CD4-positive, CD25-positive, alpha-beta regulatory T cell (primary cell): Measurements from ENCODE around the gene KCNJ15. TPM values are rescaled to one million over a fixed set of nuclear protein-coding genes. Genes with fewer than 3 reads are reported as not detected.

ENCODE experiments used
- ATAC-seq, 2 donors: fragments of 150-1000 bp; cut with Tn5 transposase; one replicate each; pipeline ENCODE4 v1.10.0; 2021; ENCODE audit warnings: low read depth in 2 of 2, moderate number of reproducible peaks in 2 of 2, moderate library complexity in 1 of 2
- DNase-seq, 3 donors: peaks; one replicate each; pipeline versions ENCODE4 v3.0.0 to v3.0.0-alpha.2; 2012 to 2022; ENCODE audit warnings: mixed read lengths in 1 of 3
- H3K27ac ChIP-seq: one replicate; pipeline ENCODE4 v1.7.0; 2013; ENCODE audit warnings: mild to moderate bottlenecking, low read length; ENCODE audit not compliant: insufficient read depth, poor library complexity, severe bottlenecking
- H3K27me3 ChIP-seq: one replicate; pipeline ENCODE4 v1.7.0; 2013; ENCODE audit warnings: low read length; ENCODE audit not compliant: control insufficient read depth, insufficient read depth
- H3K36me3 ChIP-seq: one replicate; pipeline ENCODE4 v1.7.0; 2013; ENCODE audit warnings: mild to moderate bottlenecking, low read length, moderate library complexity; ENCODE audit not compliant: control insufficient read depth, insufficient read depth
- H3K4me1 ChIP-seq: 2 replicates; pipeline ENCODE4 v1.7.0; 2013; ENCODE audit warnings: mild to moderate bottlenecking, low read length; ENCODE audit not compliant: insufficient read depth, control insufficient read depth, poor library complexity, severe bottlenecking
- H3K4me3 ChIP-seq: one replicate; pipeline ENCODE4 v1.7.0; 2013; ENCODE audit warnings: low read depth, mild to moderate bottlenecking, low read length, moderate library complexity
- H3K9me3 ChIP-seq, 2 experiments: 1 replicate in 1 of 2; 2 replicates in 1 of 2; pipeline ENCODE4 v1.7.0; 2013; ENCODE audit warnings: low read length in 2 of 2, mild to moderate bottlenecking in 1 of 2, moderate library complexity in 1 of 2; ENCODE audit not compliant: control insufficient read depth in 2 of 2
- H3K27ac Mint-ChIP-seq, 3 donors: one replicate each; pipeline ENCODE4 v1.8.0; 2020 to 2022; ENCODE audit warnings: mild to moderate bottlenecking in 3 of 3, mixed read lengths in 3 of 3, moderate library complexity in 2 of 3
- H3K27me3 Mint-ChIP-seq: one replicate; pipeline ENCODE4 v1.8.0; 2022; ENCODE audit warnings: mild to moderate bottlenecking, mixed read lengths
- H3K36me3 Mint-ChIP-seq: one replicate; pipeline ENCODE4 v1.8.0; 2020; ENCODE audit warnings: mixed read lengths
- H3K4me1 Mint-ChIP-seq, 4 donors: one replicate each; pipeline ENCODE4 v1.8.0; 2020 to 2022; ENCODE audit warnings: mixed read lengths in 4 of 4, mild to moderate bottlenecking in 1 of 4
- H3K4me3 Mint-ChIP-seq, 4 donors: one replicate each; pipeline ENCODE4 v1.8.0; 2020 to 2022; ENCODE audit warnings: mild to moderate bottlenecking in 4 of 4, mixed read lengths in 4 of 4, moderate library complexity in 3 of 4
- H3K9me3 Mint-ChIP-seq, 7 donors: one replicate each; pipeline ENCODE4 v1.8.0; 2020 to 2022; ENCODE audit warnings: mixed read lengths in 7 of 7, mild to moderate bottlenecking in 3 of 7, moderate library complexity in 2 of 7
- polyA plus RNA-seq, 4 donors: library from polyadenylated mRNA; unstranded; fragments of 300-500 nt; fragmentation: Illumina TruSeq; gene quantifications; one replicate each; pipeline ENCODE4 v1.2.3, GENCODE V29; 2021
- total RNA-seq: library from RNA; stranded (reverse); gene quantifications from one replicate; pipeline ENCODE4 v1.2.3, GENCODE V29; 2022

KCNJ15 gene
- total RNA-seq (0.10 TPM), polyA plus RNA-seq (not detected)

GRCh38 chr21:38256599-38257302 lies at the start of gene KCNJ15:
KCNJ15 (plus strand) TSS chr21:38256991; CDS start chr21:38299262, 42,271 bp downstream.
- H3K4me1 ChIP-seq: no peaks in the 10 kb centered on the region
- H3K4me3 ChIP-seq: no peak within 1 kb of the TSS
- H3K27me3 ChIP-seq: no peaks in the 10 kb centered on the region
- H3K27me3 Mint-ChIP-seq: no peaks in the 10 kb centered on the region
- ATAC-seq (no peak), DNase-seq (no peak)
- no peaks in the 10 kb centered on the region for H3K4me1 Mint-ChIP-seq
- no peak within 1 kb of the TSS for H3K27ac Mint-ChIP-seq
- H3K4me3 Mint-ChIP-seq: no peak within 1 kb of the TSS
- peaks cover 0 to 3% (median 0%) of the 10 kb centered on the region in 7 donors for H3K9me3 Mint-ChIP-seq
- H3K27ac ChIP-seq: no peak within 1 kb of the TSS
- H3K36me3 ChIP-seq: no peaks in the 10 kb centered on the region
- no peaks in the 10 kb centered on the region for H3K9me3 ChIP-seq
- H3K36me3 Mint-ChIP-seq: no peaks in the 10 kb centered on the region

- Mint-ChIP-seq H3K4me1 (no peaks in the 10 kb centered on the region), H3K36me3 (no peaks in the 10 kb centered on the region), H3K27me3 (no peaks in the 10 kb centered on the region), H3K4me3 (no peak overlapping the region), H3K27ac (peak overlapping the region in 1 of 3 donors; percentile 31), H3K9me3 (peaks cover 0 to 6% (median 0%) of the 10 kb centered on the region in 7 donors)
- no peaks in the 10 kb centered on the region for H3K27me3 ChIP-seq
- H3K9me3 ChIP-seq: no peaks in the 10 kb centered on the region
- no peak for DNase-seq
- no peak overlapping the region for H3K27ac ChIP-seq
- no peaks in the 10 kb centered on the region for H3K4me1 ChIP-seq
- no peak for ATAC-seq
- H3K36me3 ChIP-seq: no peaks in the 10 kb centered on the region
- H3K4me3 ChIP-seq: no peak overlapping the region
Measured at GRCh38 chr21:38208118-38208517, 48.7 kb upstream of the KCNJ15 start.

GRCh38 chr21:38211321-38211720 lies 45.5 kb upstream of the KCNJ15 start:
- H3K27me3 Mint-ChIP-seq: no peaks in the 10 kb centered on the region
- no peak for DNase-seq
- Histone ChIP-seq H3K27me3 (no peaks in the 10 kb centered on the region), H3K36me3 (no peaks in the 10 kb centered on the region), H3K27ac (no peak overlapping the region), H3K4me3 (no peak overlapping the region), H3K9me3 (no peaks in the 10 kb centered on the region), H3K4me1 (no peaks in the 10 kb centered on the region)
- no peak for ATAC-seq
- peaks cover 0 to 6% (median 0%) of the 10 kb centered on the region in 7 donors for H3K9me3 Mint-ChIP-seq
- no peaks in the 10 kb centered on the region for H3K4me1 Mint-ChIP-seq
- no peak overlapping the region for H3K4me3 Mint-ChIP-seq
- H3K27ac Mint-ChIP-seq: no peak overlapping the region
- H3K36me3 Mint-ChIP-seq: no peaks in the 10 kb centered on the region

GRCh38 chr21:38212706-38213105 lies 44.1 kb upstream of the KCNJ15 start:
- no peaks in the 10 kb centered on the region for H3K36me3 Mint-ChIP-seq
- Histone ChIP-seq H3K27ac (no peak overlapping the region), H3K27me3 (no peaks in the 10 kb centered on the region), H3K4me3 (no peak overlapping the region), H3K36me3 (no peaks in the 10 kb centered on the region), H3K9me3 (no peaks in the 10 kb centered on the region), H3K4me1 (no peaks in the 10 kb centered on the region)
- no peak for DNase-seq
- no peaks in the 10 kb centered on the region for H3K27me3 Mint-ChIP-seq
- H3K27ac Mint-ChIP-seq: no peak overlapping the region
- ATAC-seq: no peak
- H3K9me3 Mint-ChIP-seq: peaks cover 0 to 6% (median 0%) of the 10 kb centered on the region in 7 donors
- no peak overlapping the region for H3K4me3 Mint-ChIP-seq
- no peaks in the 10 kb centered on the region for H3K4me1 Mint-ChIP-seq

- H3K27ac Mint-ChIP-seq: no peak overlapping the region
- peak; percentile 25 to 59 (median 25) for DNase-seq
Measured at GRCh38 chr21:38219049-38219628, 37.7 kb upstream of the KCNJ15 start.

GRCh38 chr21:38220270-38220737 lies 36.5 kb upstream of the KCNJ15 start:
- H3K36me3 Mint-ChIP-seq: no peaks in the 10 kb centered on the region
- ATAC-seq: no peak
- Histone ChIP-seq H3K4me3 (no peak overlapping the region), H3K27ac (no peak overlapping the region), H3K4me1 (no peaks in the 10 kb centered on the region), H3K36me3 (no peaks in the 10 kb centered on the region), H3K27me3 (no peaks in the 10 kb centered on the region), H3K9me3 (peaks cover 16 to 27% of the 10 kb centered on the region in 2 experiments)
- H3K9me3 Mint-ChIP-seq: peaks cover 0 to 20% (median 8%) of the 10 kb centered on the region in 7 donors
- peaks cover 0 to 3% (median 0%) of the 10 kb centered on the region in 4 donors for H3K4me1 Mint-ChIP-seq
- H3K4me3 Mint-ChIP-seq: no peak overlapping the region
- H3K27me3 Mint-ChIP-seq: no peaks in the 10 kb centered on the region
- no peak overlapping the region for H3K27ac Mint-ChIP-seq
- no peak for DNase-seq

More at GRCh38 chr21:38219049-38219628, 37.7 kb upstream of the KCNJ15 start:
- no peak overlapping the region for H3K4me3 ChIP-seq
- peak; percentile 45 to 52 for ATAC-seq
- H3K9me3 ChIP-seq: peaks cover 12 to 16% of the 10 kb centered on the region in 2 experiments
- H3K4me1 ChIP-seq: no peaks in the 10 kb centered on the region
- Mint-ChIP-seq H3K27me3 (no peaks in the 10 kb centered on the region), H3K36me3 (no peaks in the 10 kb centered on the region), H3K4me1 (peaks cover 0 to 3% (median 0%) of the 10 kb centered on the region in 4 donors), H3K9me3 (peaks cover 0 to 13% (median 6%) of the 10 kb centered on the region in 7 donors), H3K4me3 (no peak overlapping the region)
- H3K36me3 ChIP-seq: no peaks in the 10 kb centered on the region
- H3K27ac ChIP-seq: no peak overlapping the region
- H3K27me3 ChIP-seq: no peaks in the 10 kb centered on the region

- Mint-ChIP-seq H3K4me3 (no peak overlapping the region), H3K27ac (no peak overlapping the region), H3K36me3 (no peaks in the 10 kb centered on the region), H3K4me1 (peaks cover 0 to 3% (median 0%) of the 10 kb centered on the region in 4 donors), H3K9me3 (peaks cover 0 to 30% (median 10%) of the 10 kb centered on the region in 7 donors), H3K27me3 (no peaks in the 10 kb centered on the region)
- H3K9me3 ChIP-seq: peaks cover 22 to 40% of the 10 kb centered on the region in 2 experiments
- H3K36me3 ChIP-seq: no peaks in the 10 kb centered on the region
- H3K27ac ChIP-seq: no peak overlapping the region
- no peaks in the 10 kb centered on the region for H3K27me3 ChIP-seq
- ATAC-seq (no peak), DNase-seq (no peak)
- H3K4me1 ChIP-seq: no peaks in the 10 kb centered on the region
- H3K4me3 ChIP-seq: no peak overlapping the region
Measured at GRCh38 chr21:38221594-38221993, 35.2 kb upstream of the KCNJ15 start.
